Mesodermal cell (in vitro differentiated cells): ENCODE measurements around the gene QRFP.

Experiments
- H3K27ac ChIP-seq: 2 replicates; pipeline ENCODE4 v1.7.0; 2013; ENCODE audit warnings: mild to moderate bottlenecking, low read depth, low read length, moderate library complexity; ENCODE audit not compliant: severe bottlenecking
- H3K36me3 ChIP-seq: 2 replicates; pipeline ENCODE4 v1.7.1; 2013; ENCODE audit warnings: mild to moderate bottlenecking, low read length, moderate library complexity; ENCODE audit not compliant: control insufficient read depth, insufficient read depth
- H3K4me1 ChIP-seq: one replicate; pipeline ENCODE4 v1.7.1; 2013; ENCODE audit warnings: mild to moderate bottlenecking, low read length; ENCODE audit not compliant: insufficient read depth, control insufficient read depth, poor library complexity, severe bottlenecking
- H3K4me3 ChIP-seq: 2 replicates; pipeline ENCODE4 v1.7.0; 2013; ENCODE audit warnings: low read length, control low read depth, mild to moderate bottlenecking; ENCODE audit not compliant: insufficient read depth, poor library complexity, severe bottlenecking; ENCODE audit errors: extremely low read depth
- H3K9me3 ChIP-seq: 2 replicates; pipeline ENCODE4 v1.7.1; 2013; ENCODE audit warnings: mild to moderate bottlenecking, low read length, moderate library complexity; ENCODE audit not compliant: control insufficient read depth
- WGBS, 2 experiments: methylation state at CpG; one replicate each; pipeline ENCODE4 v1.1.5; 2013; ENCODE audit warnings: missing lambda C conversion rate in 2 of 2; ENCODE audit not compliant: insufficient coverage in 2 of 2; 5-methylcytosine and 5-hydroxymethylcytosine counted together

QRFP gene

DNA sequence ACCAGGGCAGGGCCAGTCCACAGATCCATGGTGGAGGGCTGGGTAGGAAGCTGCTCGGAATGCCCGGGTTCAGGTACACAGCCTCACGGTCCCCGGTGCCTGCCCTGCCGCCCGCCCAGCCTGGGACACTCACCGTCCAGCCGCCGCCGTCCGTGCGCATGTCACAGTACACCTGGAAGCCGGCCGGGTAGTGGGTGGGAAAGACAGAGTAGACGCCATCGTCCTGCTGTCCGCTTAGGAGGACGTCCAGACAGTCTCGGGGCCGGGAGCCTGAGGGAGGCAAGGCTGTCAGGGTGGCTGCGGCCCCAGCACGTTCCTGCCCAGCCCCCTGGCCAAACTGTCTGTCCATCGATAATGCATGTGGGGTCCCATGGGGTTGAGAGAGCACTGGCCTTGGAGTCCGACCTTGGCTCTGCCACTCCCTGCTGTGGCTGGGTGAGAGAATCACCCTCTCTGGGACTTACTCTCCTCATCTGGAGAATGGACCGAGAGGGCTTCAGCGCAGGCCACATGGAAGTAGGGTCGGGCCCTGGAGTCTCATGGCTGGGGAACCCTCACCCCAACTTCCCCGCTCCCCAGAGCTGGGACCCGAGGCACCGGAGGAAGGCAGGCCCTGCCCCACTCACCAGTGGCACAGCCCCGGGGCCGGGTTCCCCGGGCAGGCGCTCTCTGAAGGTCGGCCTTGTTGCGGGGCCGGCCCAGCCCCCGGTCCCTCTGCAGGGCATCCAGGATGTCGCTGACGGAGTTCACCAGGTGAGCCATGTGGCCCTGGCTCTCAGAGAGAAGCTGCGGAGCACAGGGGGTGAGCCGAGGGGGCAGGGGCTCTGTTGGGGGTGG, 27.2 kb upstream of the QRFP start:
- WGBS, 2 experiments = 90 to 92% methylated on average over 28 to 36 of the region's 42 CpGs
- no peaks in the 10 kb centered on the region for H3K9me3 ChIP-seq
- H3K27ac ChIP-seq = no peak overlapping the region
- no peaks in the 10 kb centered on the region for H3K36me3 ChIP-seq
- H3K4me1 ChIP-seq = no peaks in the 10 kb centered on the region
- no peak overlapping the region for H3K4me3 ChIP-seq

DNA sequence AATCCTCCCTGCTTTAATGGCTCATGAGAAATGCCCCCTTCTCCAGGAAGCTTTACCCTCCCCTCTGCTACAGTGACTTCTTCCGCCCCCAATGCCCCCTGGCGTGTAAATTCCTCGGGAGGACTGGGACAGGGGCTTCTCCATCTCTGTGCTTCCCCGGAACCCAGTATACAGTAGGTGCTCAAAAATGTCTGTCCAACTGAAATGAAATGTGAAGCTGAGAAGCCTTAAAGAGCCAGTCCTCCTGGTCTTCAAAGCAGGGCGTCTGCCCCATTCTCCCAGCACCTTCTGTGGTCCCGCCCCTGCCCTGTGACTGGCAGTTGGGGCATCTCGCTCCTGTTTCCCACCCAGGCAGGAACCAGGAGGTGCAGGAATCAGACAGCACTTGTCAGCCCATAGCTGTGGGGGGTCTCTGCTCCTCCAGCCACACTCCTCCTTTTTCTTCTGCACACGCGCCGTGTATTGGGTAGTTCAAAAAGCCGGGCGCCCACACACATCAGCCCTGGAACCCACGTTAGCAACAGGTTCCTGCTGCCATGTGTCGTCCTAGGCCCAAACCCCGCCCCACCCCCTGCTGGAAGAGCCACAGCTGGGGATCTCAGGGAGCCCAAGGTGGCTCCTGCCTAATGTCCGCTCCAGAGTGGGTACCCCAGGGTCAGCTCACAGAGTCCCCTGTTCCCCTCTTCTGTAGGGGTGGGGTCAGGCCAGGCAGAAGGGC, 26.4 kb upstream of the QRFP start:
- Histone ChIP-seq H3K27ac (no peak overlapping the region), H3K9me3 (no peaks in the 10 kb centered on the region), H3K36me3 (no peaks in the 10 kb centered on the region), H3K4me1 (no peaks in the 10 kb centered on the region), H3K4me3 (no peak overlapping the region)
- 75 to 88% methylated on average over 11 to 14 of the region's 16 CpGs for WGBS, 2 experiments

DNA sequence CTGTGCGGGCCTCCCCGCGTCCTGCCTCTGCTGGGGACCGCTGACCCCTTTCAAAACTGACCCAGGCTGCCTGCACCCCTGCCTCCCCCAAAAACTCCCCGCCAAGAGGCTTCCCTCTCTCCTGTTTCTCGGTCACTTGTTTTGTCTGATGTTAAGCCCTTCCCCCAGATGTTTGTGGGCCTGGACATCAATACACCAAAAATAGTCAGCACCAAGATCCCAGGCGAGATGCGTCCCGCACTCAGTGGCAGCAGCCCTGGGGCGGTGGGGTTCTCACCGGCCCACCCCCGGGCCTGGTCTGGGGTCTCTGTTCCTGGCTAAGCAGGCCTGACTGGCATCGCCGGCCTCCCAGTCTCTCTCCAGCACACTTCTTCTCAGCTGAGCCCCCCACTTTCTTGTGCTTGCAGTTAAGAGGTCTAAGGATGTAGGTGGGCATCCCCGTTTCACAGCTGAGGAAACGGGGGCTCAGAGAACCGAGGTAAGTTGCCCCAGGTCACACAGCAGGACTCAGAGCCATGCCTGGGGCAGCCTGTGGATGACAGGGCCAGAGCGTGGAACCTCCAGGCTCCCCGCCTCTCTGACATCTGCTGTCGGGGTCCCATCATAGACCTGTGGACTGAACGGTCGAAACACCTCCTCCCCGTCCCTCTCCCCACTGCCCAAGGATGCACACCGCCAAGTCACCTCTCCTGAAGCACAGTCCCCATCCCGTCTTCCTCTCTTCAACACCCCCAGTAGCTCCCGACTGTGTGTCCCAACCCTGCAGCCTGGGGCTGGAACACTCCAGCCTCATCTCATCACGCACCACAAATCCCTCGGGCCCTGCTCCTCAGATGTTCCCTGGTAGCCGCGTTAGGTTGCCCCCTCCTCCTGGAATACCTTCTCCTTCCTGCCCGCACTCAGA, 25.6 kb upstream of the QRFP start:
- H3K4me3 ChIP-seq = no peak overlapping the region
- no peak overlapping the region for H3K27ac ChIP-seq
- 83 to 87% methylated on average over 25 to 31 of the region's 31 CpGs for WGBS, 2 experiments
- H3K4me1 ChIP-seq = no peaks in the 10 kb centered on the region
- no peaks in the 10 kb centered on the region for H3K36me3 ChIP-seq
- no peaks in the 10 kb centered on the region for H3K9me3 ChIP-seq

DNA sequence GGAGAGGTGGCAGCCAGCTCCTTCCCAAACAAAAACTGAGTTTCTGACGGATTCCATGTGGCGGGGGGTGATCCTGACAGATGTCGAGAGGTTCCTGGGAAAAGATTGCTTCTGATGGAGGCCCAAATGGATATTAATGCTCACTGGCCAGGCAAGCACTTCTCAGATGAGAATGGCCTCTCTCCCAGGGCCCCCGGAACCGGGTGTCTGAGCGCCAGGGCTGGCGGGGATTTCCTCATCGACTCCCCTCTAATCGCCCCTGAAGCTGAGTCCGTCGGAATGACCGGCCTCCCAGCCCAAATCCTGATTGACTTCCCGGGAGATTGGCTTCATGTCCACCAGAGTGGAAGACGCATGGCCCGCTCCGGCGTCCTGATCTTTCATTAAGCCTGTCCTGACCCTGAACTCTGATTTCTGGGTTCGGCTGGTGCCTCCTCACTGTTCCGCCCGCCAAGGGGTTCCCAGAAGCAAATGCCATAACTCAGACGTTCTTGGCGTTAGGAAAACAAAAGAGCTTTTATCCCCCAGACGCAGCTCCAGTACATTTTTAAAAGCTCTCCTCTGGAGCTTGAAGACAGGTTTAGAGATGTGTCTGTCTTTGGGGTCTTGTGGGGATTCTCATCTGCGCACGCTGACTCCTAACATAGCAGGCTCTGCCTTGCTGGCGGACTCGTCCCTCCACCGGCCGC, 24.8 kb upstream of the QRFP start:
- H3K4me3 ChIP-seq = no peak overlapping the region
- 86 to 89% methylated on average over 24 to 28 of the region's 29 CpGs for WGBS, 2 experiments
- no peaks in the 10 kb centered on the region for H3K4me1 ChIP-seq
- H3K27ac ChIP-seq = no peak overlapping the region
- H3K9me3 ChIP-seq = no peaks in the 10 kb centered on the region
- H3K36me3 ChIP-seq = no peaks in the 10 kb centered on the region

DNA sequence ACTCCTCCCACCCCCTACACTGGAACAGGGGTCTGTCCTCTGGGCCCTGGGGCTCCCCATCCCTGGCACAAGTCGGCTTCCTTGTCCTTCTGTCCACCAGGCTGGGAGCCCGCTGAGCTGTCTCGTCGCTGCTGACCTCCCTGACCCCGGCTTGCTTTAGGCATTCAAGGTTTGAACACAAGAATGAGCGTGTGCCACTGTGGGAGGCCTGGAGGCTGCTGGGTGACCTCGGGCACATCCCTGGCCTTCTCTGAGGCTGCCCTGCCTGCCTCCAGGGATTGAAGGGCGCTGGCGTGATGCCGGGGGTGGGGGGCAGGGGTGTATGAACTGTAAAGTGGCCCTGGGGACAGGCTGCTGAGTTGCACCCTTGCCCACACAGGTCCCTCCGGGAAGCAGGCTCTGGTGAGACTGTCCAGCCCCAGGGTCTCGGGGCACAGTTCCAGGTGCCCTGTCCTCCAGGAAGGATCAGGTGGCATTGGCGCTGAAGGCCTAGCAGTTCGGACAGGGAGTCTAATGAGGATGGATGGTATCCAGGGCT, 24.2 kb upstream of the QRFP start:
- no peak overlapping the region for H3K4me3 ChIP-seq
- 86 to 91% methylated on average over 10 to 14 of the region's 14 CpGs for WGBS, 2 experiments
- H3K4me1 ChIP-seq = no peaks in the 10 kb centered on the region
- H3K27ac ChIP-seq = no peak overlapping the region
- H3K36me3 ChIP-seq = no peaks in the 10 kb centered on the region
- H3K9me3 ChIP-seq = no peaks in the 10 kb centered on the region

DNA sequence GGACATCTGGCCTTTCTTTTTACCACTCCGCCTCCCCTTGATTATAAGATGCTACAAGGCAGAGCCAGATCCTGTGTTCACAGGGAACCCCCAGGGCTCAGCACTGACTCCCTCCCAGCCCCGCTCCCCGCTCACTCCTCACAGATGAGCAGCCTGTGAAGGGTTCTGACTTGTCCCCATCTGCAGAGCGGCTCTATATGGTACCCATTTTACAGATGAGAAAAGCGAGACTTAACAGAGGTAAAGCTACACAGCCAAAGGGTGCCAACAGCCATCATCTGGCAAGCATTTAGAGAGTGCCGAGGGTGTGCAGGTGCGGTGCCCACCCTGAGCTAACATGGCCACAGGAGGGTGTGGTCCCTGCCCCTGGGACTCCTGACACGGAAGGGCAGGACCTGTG, 23.6 kb upstream of the QRFP start:
- WGBS, 2 experiments = 96 to 97% methylated on average over 3 to 7 of the region's 8 CpGs
- no peak overlapping the region for H3K27ac ChIP-seq
- no peaks in the 10 kb centered on the region for H3K4me1 ChIP-seq
- H3K4me3 ChIP-seq = no peak overlapping the region
- H3K36me3 ChIP-seq = no peaks in the 10 kb centered on the region
- no peaks in the 10 kb centered on the region for H3K9me3 ChIP-seq

DNA sequence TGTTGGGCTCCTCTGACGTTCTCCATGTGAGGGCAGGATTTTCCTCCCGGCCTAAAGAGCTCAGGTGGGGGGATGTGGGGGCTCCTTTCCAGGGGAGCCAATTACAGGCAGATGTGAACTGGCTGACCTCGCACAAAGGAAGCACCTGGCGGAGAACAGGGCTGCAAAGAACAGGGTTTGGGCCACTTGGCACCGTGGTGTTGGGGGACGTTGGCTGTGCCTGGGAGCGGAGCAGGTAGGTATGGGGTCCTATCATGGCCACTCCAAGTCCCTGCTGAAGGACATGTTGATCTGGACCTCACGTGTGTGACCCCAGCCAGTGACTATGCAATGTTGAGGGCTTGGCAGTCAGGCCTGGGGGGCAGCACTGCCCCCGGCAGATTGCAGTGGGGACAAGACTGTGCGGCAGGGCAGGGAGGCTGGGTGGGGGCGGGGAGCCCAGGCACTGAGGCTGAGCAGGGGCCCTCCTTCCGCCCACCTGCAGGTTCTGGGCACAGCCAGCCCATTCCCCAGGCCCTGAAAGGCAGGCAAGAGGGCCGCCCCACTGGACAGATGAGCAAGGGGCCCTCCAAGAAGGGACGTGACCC, 23.0 kb upstream of the QRFP start:
- Histone ChIP-seq H3K4me3 (no peak overlapping the region), H3K36me3 (no peaks in the 10 kb centered on the region), H3K27ac (no peak overlapping the region), H3K9me3 (no peaks in the 10 kb centered on the region), H3K4me1 (no peaks in the 10 kb centered on the region)
- 91 to 92% methylated on average over 8 to 14 of the region's 14 CpGs for WGBS, 2 experiments

DNA sequence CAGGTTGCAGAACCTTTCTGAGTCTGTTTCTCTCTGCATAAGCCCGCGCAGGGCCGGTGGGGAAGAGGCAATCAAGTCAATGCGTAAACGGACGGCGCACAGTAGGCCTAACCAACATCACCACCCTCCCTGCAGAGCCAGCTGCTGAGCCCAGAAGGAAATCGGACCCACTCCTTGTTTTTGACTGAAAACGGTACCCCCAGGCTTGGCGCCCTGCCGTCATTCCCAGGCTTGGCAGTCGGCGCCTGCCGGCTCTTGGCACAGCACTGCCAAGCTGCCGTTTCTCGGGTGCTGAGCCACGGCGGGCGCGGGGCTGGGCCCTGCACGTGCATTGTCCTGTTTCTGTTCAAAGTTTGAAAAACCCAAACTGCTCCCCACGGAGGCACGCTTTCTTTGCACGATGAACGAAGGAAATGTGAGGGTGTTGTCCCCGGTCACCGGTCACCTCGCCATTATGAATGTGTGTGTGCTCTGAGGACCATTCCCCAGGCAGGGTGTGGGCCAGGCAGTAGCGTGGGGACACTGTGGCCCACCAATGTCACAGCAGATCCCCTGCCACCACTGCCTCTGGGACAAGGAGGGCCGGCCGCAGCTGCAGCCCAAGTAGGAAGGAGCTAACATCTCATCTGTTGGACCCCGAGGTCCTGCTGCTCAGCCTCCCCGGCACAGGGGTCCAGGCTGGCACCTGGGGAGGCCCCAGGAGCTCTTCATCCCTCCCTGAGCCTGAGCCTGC, 22.4 kb upstream of the QRFP start:
- Histone ChIP-seq H3K4me1 (no peaks in the 10 kb centered on the region), H3K9me3 (no peaks in the 10 kb centered on the region), H3K27ac (no peak overlapping the region), H3K36me3 (no peaks in the 10 kb centered on the region), H3K4me3 (no peak overlapping the region)
- WGBS, 2 experiments = 95% methylated on average over 32 to 33 of the region's 33 CpGs

DNA sequence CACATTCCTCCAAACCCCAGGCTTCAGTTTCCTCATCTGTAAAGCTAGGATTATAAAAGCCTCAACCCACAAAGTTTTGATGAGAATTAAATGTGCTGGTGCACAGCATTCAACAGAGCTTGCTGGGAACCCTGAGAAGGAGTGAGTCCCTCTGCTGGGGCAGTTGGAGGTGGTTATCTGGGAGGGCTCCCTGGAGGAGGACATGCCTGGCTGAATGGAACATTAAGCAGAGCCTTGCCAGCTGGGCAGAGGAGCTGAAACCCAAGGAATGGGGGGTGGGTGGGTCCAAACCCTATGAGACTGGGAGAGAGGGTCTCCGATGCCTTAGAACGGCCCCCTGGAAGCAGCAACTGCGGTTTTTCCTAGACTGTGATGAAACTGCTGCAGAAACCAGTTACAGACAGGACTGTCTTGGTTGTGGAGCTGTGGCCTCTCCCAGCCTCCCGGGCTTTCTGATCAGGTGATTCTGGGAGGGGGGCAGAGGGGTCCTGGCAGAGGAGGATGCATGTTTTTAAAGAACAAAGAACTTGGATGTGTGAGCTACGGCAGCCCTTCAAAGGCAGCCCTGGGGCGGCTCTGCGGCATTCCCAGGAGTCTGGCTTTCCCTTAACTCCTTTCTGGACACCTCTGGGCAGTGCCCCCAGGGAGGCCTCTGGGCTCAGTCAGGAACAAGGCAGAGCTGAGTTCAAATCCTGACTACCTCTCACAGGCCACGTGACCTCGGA, 21.7 kb upstream of the QRFP start:
- H3K36me3 ChIP-seq = no peaks in the 10 kb centered on the region
- no peaks in the 10 kb centered on the region for H3K9me3 ChIP-seq
- no peak overlapping the region for H3K4me3 ChIP-seq
- 69 to 92% methylated on average over 8 of the region's 9 CpGs for WGBS, 2 experiments
- no peak overlapping the region for H3K27ac ChIP-seq
- peaks cover 4% of the 10 kb centered on the region for H3K4me1 ChIP-seq
